Glutamatergic neuron (in vitro differentiated cells): ENCODE data around the gene KIF20B. TPM values are rescaled to one million over a fixed set of nuclear protein-coding genes. Genes with fewer than 3 reads are reported as not detected.
"Not testable (repeated sequence)": the region's sequence is repeated elsewhere in the genome, so short reads cannot be mapped to it uniquely, and the experiment has no call there.

Experiments
- DNase-seq: peaks from one replicate; pipeline ENCODE4 v3.0.0; 2022
- H3K27ac Mint-ChIP-seq: one replicate; pipeline ENCODE4 v1.8.0; 2020; ENCODE audit warnings: mild to moderate bottlenecking, mixed read lengths, inconsistent platforms; ENCODE audit not compliant: unreplicated experiment
- H3K27me3 Mint-ChIP-seq: one replicate; pipeline ENCODE4 v1.8.0; 2020; ENCODE audit warnings: mild to moderate bottlenecking, moderate library complexity, mixed read lengths, inconsistent platforms; ENCODE audit not compliant: unreplicated experiment
- H3K36me3 Mint-ChIP-seq: one replicate; pipeline ENCODE4 v1.8.0; 2020; ENCODE audit warnings: mild to moderate bottlenecking, mixed read lengths, inconsistent platforms; ENCODE audit not compliant: unreplicated experiment
- H3K4me1 Mint-ChIP-seq: one replicate; pipeline ENCODE4 v1.8.0; 2020; ENCODE audit warnings: mild to moderate bottlenecking, low read depth, mixed read lengths, inconsistent platforms; ENCODE audit not compliant: unreplicated experiment
- H3K4me3 Mint-ChIP-seq: one replicate; pipeline ENCODE4 v1.8.0; 2020; ENCODE audit warnings: mild to moderate bottlenecking, mixed read lengths, inconsistent platforms; ENCODE audit not compliant: unreplicated experiment
- H3K9me3 Mint-ChIP-seq: one replicate; pipeline ENCODE4 v1.8.0; 2020; ENCODE audit warnings: mild to moderate bottlenecking, moderate library complexity, mixed read lengths, inconsistent platforms; ENCODE audit not compliant: unreplicated experiment
- CTCF ChIP-seq: fragments of 200-600 bp; sonication (generic); IDR thresholded peaks from one replicate; pipeline ENCODE4 v1.5.0; 2021; ENCODE audit not compliant: partially characterized antibody, unreplicated experiment
- total RNA-seq: library from RNA; stranded (reverse); fragmentation: NEBNext Ultra II Directional; extraction: Animal tissue kit (Norgen Biotek cat#: 25700); gene quantifications from one replicate; pipeline ENCODE4 v1.2.1, GENCODE V29; 2021; ENCODE audit not compliant: unreplicated experiment

KIF20B gene
- total RNA-seq, 1 donor from 2014 or later, result 10.7 TPM

GRCh38 chr10:89815049-89815853 lies 113.9 kb downstream of the KIF20B start:
- Mint-ChIP-seq H3K27me3 (no peaks in the 10 kb centered on the region), H3K4me3 (no peak overlapping the region), H3K27ac (no peak overlapping the region), H3K36me3 (peaks cover 23% of the 10 kb centered on the region), H3K9me3 (peaks cover 3% of the 10 kb centered on the region), H3K4me1 (no peaks in the 10 kb centered on the region)
- no peak for TF ChIP-seq CTCF
- no peak for DNase-seq

DNA sequence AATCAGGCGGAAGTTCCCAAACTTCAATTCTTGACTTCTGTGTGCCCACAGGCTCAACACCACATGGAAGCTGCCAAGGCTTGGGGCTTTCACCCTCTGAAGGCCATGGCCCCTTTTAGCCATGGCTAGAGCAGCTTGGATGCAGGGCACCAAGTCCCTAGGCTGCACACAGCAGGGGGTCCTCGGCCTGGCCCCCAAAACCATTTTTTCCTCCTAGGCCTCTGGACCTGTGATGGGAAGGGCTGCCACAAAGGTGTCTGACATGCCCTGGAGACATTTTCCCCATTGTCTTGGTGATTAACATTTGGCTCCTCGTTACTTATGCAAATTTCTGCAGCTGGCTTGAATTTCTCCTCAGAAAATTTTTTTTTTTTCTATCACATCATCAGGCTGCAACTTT lies 117.6 kb downstream of the KIF20B start:
- H3K9me3 Mint-ChIP-seq, H3K4me3 Mint-ChIP-seq, H3K4me1 Mint-ChIP-seq: not testable (repeated sequence)

More for the DNA sequence above, 117.6 kb downstream of the KIF20B start:
- not testable (repeated sequence) for H3K27me3 Mint-ChIP-seq, DNase-seq, H3K27ac Mint-ChIP-seq
- H3K36me3 Mint-ChIP-seq, result peaks cover 23% of the 10 kb centered on the region

Other genes with a start within 250 kb of the KIF20B start
- not detected for gene SLC16A12, start 166.0 kb upstream of the KIF20B start, total RNA-seq
- 16.7 TPM for gene PANK1, start 56.3 kb upstream of the KIF20B start, total RNA-seq